Fibroblast of skin of right quadriceps (primary cell): Measurements from ENCODE around the gene GPD2.
"Not testable (repeated sequence)": the region's sequence is repeated elsewhere in the genome, so short reads cannot be mapped to it uniquely, and the experiment has no call there.

ENCODE experiments used
- DNase-seq: peaks from one replicate; pipeline ENCODE4 v3.0.0-alpha.2; 2013

The GPD2 gene

GRCh38 chr2:156593594-156593921 is 157.4 kb downstream of the GPD2 start:
- no peak for DNase-seq

GRCh38 chr2:156598563-156598962 is 162.4 kb downstream of the GPD2 start:
- no peak for DNase-seq

DNA sequence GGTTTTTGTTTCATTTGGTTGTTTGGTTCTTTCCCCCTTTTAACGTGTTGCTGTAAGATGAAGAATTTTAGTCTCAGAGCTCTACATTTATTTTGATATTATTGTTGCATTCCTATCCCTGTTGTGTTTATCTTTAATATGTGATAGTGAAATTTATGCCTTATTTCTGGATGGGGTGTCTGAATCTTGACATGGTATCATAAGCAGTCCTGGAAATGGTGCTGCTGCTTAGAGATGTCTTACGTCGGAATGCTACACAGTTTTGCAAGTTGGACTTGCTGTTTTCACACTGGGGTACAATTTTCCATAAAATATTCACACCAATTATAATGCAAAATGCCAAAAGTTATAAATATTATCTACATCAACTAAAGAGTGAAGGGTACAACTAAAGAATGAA is 164.0 kb downstream of the GPD2 start:
- no peak for DNase-seq

DNA sequence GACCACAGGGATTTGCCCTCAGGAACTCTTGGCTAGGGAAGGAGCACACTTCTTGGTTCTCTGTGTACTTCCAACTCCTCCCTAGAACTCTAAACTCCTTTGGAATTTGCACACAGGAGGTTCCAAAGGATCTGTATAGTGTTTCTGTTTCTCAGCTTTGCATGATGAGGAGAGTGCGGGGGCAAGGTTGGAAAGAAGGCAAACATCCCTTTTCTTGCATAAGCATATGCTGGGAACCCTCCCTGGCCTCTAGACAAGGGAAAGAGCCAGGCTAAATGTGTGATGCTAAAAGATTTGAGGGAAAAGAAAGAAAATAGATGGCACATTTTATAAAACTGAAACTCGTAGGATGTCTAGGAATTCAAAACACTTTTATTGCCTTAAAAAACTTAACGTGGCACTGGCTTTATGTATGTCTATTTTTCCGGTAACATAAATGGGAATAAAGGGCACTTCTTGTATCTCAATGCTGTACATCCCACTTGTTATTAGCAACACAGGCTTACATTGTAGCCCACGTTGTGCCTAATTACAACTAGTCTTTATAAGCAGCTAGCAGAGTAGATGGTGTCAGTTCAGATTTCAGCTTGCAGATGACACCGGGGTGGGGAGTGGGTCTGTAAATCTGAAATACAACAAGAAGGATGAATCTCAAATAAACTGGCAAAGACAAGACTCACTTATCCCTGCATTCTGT is 165.8 kb downstream of the GPD2 start:
- DNase-seq = no peak

DNA sequence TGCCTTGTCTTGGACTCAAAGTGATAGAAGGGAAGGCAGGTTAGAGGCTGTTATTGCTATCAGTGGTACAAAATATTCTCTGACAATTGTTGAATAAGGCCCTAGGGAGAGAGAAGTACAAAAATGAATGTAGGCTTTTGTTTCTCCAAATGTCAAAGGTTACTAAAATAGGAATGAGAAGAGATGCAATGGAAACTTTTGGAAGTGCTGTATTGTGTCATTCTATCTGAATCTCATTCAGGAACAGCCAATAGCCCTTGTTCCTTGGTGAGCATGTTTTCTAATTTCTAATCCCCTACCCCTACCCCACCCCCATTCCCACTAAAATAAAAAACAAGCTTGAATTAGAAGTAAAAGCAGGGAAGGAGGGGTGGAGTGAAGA is 166.4 kb downstream of the GPD2 start:
- DNase-seq = no peak

- DNase-seq = no peak
Measured at GRCh38 chr2:156615836-156616322, 179.7 kb downstream of the GPD2 start.

- DNase-seq = not testable (repeated sequence)
Measured at GRCh38 chr2:156618071-156618470, 181.9 kb downstream of the GPD2 start.

DNA sequence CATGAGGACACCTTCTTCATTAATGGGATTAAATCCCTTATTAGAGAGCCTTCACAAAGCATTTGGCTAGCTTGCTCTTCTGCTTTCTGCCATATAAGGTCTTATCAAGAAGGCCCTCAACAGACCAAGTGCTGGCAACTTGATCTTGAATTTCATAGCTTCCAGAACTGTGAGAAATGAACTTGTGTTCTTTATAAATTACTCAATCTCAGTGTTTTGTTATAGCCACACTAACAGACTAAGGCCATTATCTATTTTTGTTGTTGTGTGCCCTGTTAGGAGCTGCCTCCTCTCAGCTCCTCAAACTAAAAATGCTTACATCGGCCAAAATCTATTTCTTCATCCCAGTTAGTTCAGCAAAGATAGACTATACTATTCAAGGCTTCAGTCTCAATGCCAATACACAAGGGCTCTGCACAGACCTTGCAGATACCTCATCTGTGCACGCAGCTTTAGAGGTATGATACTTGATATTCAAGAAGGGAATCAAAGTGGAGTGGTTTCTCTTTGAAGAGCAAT is 182.9 kb downstream of the GPD2 start:
- no peak for DNase-seq

GRCh38 chr2:156622491-156622890 is 186.3 kb downstream of the GPD2 start:
- no peak for DNase-seq

- DNase-seq = no peak
Measured at GRCh38 chr2:156625360-156626170, 189.4 kb downstream of the GPD2 start.

DNA sequence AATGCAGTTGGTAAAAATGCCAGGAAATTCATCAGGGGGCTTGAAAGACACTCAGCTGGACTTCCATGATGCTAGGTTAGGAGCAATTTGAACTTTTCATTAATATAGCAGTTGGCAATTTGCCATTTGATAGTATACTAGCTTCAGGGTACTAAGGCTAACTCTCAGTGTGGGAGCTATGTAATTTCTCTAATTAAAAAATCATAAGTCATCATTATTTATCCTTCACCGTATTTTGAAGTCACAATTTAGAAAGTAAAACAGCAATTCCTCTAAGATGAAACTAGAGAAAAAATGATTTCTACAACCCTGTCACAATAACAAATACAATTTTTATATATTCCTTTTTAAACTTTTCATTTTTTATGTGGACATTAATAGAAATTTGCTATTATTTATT is 190.8 kb downstream of the GPD2 start:
- DNase-seq = no peak

DNA sequence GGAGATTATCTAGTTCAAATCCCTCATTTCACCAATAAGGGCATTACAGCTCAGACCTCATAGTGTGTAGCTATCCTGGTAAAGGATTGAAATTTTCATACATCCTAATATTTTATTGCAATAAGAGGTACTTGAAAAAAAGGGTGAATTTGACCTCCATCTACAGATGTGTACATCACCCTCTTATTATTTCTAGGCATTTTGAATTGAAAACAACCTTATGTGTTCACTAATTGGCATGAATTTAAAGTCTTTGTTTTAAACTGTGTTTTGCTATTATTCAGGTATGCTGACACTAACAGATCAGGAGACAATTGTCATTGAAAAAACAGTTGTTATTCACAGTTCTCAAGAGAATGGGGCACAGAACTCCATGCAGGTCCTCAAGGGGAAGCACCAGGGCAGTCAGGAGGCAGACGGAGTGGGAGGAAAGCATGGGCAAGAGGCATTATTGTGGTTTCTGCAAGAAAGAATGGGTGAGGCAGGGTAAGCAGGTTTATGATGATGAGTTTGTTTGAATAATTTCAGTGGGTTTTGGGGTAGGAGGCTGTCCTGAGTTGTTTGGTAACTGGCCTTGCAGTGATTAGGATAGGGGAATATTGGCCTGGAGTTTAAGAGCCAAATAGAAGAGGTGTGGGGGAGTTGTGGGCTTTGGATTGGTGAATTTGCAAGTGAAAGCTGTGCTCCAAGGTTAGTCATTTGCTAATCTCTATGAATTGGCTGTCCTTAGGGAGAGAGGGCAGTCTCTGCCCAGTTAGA is 194.6 kb downstream of the GPD2 start:
- no peak for DNase-seq

- DNase-seq = no peak
Measured at GRCh38 chr2:156635646-156636045, 199.5 kb downstream of the GPD2 start.
